IPS-18c (cell line): ENCODE data around the gene WDR93.
A peak's percentile ranks its signal among the peaks of the same experiment; 100 is the strongest.

Experiments
- H3K4me3 ChIP-seq: 2 replicates; pipeline ENCODE4 v1.7.0; 2013; ENCODE audit warnings: low read depth, mild to moderate bottlenecking, low read length, moderate library complexity; ENCODE audit not compliant: insufficient read depth
- H3K9me3 ChIP-seq: one replicate; pipeline ENCODE4 v1.6.1; 2013; ENCODE audit warnings: mild to moderate bottlenecking, low read length, moderate library complexity; ENCODE audit not compliant: control insufficient read depth, insufficient read depth

The WDR93 gene

GRCh38 chr15:89690276-89691218 lies at the start of gene WDR93, which contains the start of gene PEX11A:
Gene WDR93 (plus strand): TSS chr15:89690811. CDS start chr15:89701747, 10,936 bp downstream.
Gene PEX11A (minus strand): TSS chr15:89690754. CDS start chr15:89690632, 122 bp downstream.
- no peaks in the 10 kb centered on the region for H3K9me3 ChIP-seq
- peak within 1 kb of the TSS; percentile 70 for H3K4me3 ChIP-seq

GRCh38 chr15:89641053-89641452 lies 49.6 kb upstream of the WDR93 start:
- Histone ChIP-seq H3K4me3 (no peak overlapping the region), H3K9me3 (peaks cover 3% of the 10 kb centered on the region)

DNA sequence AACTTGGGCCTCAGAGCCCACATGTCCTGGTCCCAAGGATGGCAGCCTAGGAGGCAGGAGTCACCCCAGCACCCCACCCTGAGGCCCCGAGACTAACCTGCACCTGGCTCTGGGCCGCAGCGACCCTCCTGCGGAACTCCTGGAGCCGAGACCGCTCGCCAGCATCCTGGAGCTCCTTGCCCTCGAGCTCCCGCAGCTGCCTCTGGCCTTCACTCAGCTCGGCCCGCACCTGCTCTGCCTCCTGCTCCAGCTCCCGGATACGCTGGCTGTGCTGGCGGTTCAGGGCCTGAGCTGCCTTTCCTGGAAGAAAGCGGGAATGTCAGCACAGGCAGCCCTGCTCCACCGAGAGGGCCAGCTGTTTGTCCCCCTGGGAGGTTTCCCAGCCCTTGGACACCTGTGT lies 48.5 kb upstream of the WDR93 start:
- H3K4me3 ChIP-seq: no peak overlapping the region

DNA sequence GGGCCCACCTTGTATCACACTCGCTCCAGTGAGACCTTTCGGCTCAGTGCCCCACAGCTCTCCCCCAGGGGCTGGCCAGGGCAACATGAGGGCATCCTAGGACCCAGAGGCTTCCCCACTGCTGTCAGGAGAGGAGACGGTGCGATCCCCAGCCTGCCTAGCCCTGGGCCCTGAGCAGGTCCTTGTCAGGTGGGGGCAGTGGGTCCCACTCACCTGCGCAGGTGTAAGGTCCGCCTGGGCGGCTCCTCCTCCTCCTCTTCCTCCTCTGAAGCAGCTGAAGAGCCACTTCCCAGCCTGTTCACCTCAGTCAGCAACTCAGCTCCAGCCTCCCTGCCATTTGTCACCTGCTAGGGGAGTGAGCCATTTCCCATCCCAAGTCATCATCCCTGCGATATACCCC lies 44.9 kb upstream of the WDR93 start:
- Histone ChIP-seq H3K4me3 (no peak overlapping the region), H3K9me3 (no peaks in the 10 kb centered on the region)

More for the DNA sequence above, 48.5 kb upstream of the WDR93 start:
- H3K9me3 ChIP-seq: peaks cover 3% of the 10 kb centered on the region

DNA sequence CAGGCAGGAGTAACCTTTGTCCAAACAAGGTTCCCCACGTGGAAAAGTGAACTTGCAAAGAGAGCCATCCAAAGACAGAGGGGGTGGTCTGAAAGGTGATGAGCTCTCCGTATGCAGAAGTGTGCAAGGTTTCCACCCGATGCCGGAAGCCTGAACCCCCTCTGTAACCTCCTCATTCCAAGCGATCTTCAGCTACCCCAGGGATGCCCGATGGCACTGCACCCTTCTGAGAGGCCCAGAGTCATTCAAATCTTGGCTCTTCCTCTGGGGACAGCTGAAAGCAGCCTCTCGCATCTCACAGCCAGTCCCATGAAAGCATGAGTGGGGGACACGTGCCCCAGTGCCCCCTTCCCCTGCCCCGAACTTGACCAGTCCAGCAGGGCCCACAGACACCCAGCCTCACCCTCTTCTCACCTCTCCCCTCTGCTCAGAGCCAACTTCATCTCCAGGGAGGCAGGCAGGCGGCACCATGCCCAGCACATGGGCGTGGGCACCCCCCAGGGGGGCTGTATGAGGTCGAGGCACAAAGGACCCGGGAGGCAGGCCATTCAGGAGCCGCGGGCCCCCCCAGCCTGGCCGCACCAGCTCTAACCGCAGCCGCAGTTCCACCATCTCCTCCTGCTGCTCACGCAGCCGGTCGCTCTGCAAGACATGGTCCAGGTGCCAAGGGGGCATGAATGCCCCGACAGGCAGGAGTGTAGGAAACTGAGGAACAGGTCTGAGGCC lies 44.0 kb upstream of the WDR93 start:
- Histone ChIP-seq H3K9me3 (no peaks in the 10 kb centered on the region), H3K4me3 (no peak overlapping the region)

DNA sequence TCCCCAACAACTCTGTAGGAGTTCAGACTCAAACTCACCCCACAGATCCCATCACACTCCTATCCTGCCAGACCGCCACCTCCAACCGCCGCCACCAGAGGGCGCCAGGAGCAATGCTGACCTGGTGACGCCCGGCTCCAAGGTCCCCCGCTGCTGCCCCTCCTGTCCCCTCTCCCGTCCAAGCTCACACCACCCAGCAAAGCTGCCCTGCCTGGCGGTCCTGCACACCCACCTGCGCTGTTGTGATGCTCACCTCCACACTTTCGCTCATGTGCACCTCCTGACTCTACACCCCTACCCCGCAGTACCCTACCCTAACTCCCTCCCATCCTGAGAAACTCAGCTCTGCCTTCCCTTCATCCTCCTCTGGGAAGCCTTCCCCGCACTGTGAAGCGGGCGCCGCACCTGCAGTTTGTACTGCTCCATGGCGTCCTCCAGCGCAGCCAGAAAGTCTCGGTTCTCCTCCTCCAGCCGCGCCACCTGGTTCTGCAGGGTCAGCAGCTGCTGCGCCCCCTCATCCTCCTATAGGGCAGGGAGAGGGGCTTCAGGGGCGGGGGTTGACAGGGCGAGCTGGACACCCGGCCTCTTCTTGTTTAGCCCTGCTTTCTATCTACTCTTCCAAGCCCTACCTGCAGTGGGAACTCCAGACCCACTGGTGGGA lies 43.3 kb upstream of the WDR93 start:
- H3K4me3 ChIP-seq: no peak overlapping the region; the same call in 1 of the 2 replicates

DNA sequence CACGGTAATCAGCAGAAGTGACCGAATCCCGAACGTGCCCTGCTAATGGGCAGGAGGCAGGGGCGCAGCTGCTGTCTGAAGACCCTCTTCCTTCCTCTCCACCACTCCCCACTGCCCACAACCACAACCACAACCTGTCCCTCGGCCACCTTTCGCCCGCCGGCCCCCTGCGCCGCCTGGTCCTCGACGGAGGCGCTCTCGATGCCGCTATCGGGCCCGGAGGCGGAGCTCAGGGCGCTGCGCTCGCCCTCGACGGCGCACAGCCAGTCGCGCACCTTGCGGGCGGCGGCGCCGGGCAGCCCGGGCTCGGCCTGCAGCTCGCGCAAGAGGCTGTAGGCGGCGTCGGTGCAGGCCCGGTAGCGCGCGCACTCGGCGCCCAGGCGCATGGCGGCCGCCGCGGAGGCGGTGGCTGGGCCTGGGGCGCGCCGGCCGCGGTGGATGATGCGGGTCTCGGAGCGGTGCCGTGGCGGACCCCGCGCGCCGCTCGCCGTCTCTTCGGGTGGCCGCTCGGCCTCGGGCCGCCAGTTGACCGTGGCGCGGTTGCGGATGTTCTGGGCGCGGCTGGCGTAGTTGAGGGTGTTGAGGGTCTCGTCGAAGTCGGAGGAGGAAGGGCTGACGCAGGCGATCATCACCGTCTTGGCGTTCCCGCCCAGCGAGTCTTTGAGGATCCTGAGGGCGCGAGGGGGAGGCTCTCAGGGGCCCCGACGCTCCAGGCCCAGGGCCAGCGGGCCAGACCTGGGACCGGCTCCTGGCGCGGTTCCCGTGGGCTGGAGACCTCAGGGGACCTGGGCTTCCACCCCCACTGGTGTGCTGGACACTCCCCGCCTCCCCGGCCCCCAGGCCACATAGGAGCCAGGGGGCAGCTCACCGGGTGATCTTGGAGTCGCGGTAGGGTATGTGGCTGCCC lies 42.3 kb upstream of the WDR93 start:
- H3K9me3 ChIP-seq: no peaks in the 10 kb centered on the region
- no peak overlapping the region for H3K4me3 ChIP-seq

More for the DNA sequence above, 43.3 kb upstream of the WDR93 start:
- no peaks in the 10 kb centered on the region for H3K9me3 ChIP-seq

DNA sequence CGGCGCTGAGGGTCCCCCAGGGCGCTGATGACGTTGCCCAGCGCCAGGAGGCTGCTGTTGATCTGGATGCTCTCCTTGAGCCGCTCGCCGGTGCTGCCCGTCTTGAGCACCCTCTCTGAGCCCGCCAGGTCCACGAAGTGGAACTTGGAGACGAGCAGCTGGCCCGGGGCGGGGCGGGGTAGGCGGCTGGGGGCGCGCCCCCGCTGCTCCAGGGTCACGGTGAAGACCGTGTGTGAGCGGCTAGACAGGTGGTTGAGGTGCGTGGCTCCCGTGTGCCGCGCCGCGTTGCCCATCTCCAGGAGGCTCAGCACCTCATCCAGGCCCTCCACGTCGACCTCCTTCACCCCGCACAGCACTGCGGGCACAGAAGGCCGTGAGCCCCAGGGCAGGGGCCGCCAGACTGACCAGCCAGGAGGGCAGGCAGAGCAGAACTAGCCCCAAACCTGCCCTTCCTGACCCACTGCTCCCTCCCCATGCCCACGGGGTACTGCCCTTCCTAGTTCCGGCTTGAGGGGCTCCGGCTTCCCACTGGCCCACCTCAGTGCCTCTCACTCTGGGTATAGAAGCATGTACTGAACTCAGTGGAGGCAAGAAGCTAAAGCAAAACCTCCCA lies 41.5 kb upstream of the WDR93 start:
- no peaks in the 10 kb centered on the region for H3K9me3 ChIP-seq
- H3K4me3 ChIP-seq: no peak overlapping the region

GRCh38 chr15:89649716-89650115 lies 40.9 kb upstream of the WDR93 start:
- no peak overlapping the region for H3K4me3 ChIP-seq
- H3K9me3 ChIP-seq: no peaks in the 10 kb centered on the region

DNA sequence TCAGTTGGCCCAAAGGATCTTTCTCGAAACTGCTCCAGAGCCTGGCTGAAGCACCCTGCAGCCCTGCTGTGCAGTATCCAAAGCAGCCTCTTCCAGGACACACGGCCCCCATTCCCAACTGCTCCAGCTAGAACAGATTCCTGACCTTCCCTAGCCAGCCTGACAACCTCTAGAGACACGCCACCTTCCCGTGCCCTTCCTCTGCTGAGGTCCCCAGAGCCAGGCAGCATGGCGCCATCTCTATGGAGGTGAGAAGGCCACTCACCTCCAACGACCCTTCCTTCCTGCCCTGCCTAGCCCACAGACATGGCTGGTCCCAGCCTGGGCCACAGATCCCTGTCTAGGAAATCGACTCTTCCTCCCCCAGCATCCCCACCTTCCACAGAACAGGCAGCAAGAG lies 38.5 kb upstream of the WDR93 start:
- H3K4me3 ChIP-seq: no peak overlapping the region
- no peaks in the 10 kb centered on the region for H3K9me3 ChIP-seq

DNA sequence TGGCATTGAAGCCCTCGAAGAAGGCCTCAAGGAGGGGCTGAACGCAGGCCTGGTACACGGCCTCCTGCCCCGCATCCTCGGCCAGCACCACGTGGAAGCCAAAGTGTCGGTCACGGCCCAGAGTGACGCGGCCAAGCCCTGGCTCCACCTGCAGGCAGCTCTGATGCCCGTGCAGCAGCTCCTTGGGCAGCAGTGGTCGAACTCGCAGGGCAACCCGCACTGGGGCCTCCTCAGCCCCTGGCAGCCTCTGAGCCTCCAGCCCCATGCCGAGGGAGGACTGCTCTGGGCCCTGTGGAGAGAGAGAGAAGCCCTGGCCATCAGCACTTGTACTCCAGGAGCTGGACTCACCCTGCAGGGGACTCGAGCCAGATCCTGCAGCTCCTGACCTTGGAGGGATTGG lies 37.9 kb upstream of the WDR93 start:
- no peaks in the 10 kb centered on the region for H3K9me3 ChIP-seq
- H3K4me3 ChIP-seq: no peak overlapping the region

DNA sequence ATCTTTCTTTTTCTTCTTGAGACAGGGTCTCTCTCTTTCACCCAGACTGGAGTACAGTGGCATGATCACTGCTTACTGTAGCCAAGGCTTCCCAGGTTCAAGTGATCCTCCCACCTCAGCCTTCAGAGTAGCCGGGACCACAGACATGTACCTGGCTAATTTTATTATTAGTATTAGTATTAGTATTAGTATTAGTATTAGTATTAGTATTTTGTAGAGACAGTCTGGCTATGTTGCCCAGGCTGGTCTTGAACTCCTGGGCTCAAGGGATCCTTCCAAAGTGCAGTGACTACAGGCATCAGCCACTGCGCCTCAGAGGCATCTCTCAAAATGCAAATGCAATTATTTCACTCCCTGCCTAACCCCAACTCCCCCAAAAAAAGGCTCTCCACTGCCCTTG lies 37.0 kb upstream of the WDR93 start:
- Histone ChIP-seq H3K9me3 (no peaks in the 10 kb centered on the region), H3K4me3 (no peak overlapping the region)

GRCh38 chr15:89654301-89654761 lies 36.3 kb upstream of the WDR93 start:
- Histone ChIP-seq H3K9me3 (no peaks in the 10 kb centered on the region), H3K4me3 (peak overlapping the region; percentile 87)

- H3K4me3 ChIP-seq: peak within 1 kb of the TSS; percentile 87
- no peaks in the 10 kb centered on the region for H3K9me3 ChIP-seq
Measured at GRCh38 chr15:89654847-89655805, 35.5 kb upstream of the WDR93 start, which contains the start of gene KIF7. Gene KIF7 (minus strand): TSS chr15:89655467. CDS start chr15:89652930, 2,537 bp downstream.
